Ovary (tissue), 9 donors: ENCODE results near the gene OVOL1. TPM values are rescaled to one million over a fixed set of nuclear protein-coding genes. Genes with fewer than 3 reads are reported as not detected.
"Not testable (repeated sequence)": the region's sequence is repeated elsewhere in the genome, so short reads cannot be mapped to it uniquely, and the experiment has no call there.

Experiments
- DNase-seq, 5 donors: peaks; one replicate each; pipeline ENCODE4 v3.0.0-alpha.2; 2019 to 2020
- H3K27ac ChIP-seq, 2 donors: fragments of 200-600 bp; one replicate each; pipeline versions ENCODE4 v1.5.1 to v1.8.0; 2019 to 2022
- H3K27me3 ChIP-seq: fragments of 200-600 bp; one replicate; pipeline ENCODE4 v1.8.0; 2022
- H3K36me3 ChIP-seq: fragments of 200-600 bp; sonication (generic); one replicate; pipeline ENCODE4 v1.5.1; 2019
- H3K4me1 ChIP-seq: one replicate; pipeline ENCODE4 v1.8.1; 2013; ENCODE audit warnings: mild to moderate bottlenecking, moderate library complexity; ENCODE audit not compliant: insufficient read depth
- H3K4me3 ChIP-seq: fragments of 200-600 bp; sonication (generic); one replicate; pipeline ENCODE4 v1.5.1; 2017
- H3K9me3 ChIP-seq, 2 donors: fragments of 200-600 bp in 1 of 2; sonication (generic) in 1 of 2; one replicate each; pipeline versions ENCODE4 v1.5.1 to v1.8.1; 2013 to 2019; ENCODE audit warnings: mild to moderate bottlenecking in 1 of 2, moderate library complexity in 1 of 2
- EP300 ChIP-seq: sonication (generic); formaldehyde crosslinking; IDR thresholded peaks from one replicate; pipeline ENCODE4 v1.6.1; 2017; ENCODE audit warnings: antibody characterized with exemption
- POLR2A ChIP-seq: fragments of 450-650 bp; IDR thresholded peaks from one replicate; pipeline ENCODE4 v1.6.1; 2017; ENCODE audit warnings: antibody characterized with exemption, mild to moderate bottlenecking, moderate library complexity
- WGBS, 3 donors: extraction: QIAGEN DNeasy Blood & Tissue Kit in 1 of 3; methylation state at CpG; one replicate each; pipeline versions ENCODE4 v1.1.5 to v1.1.7; 2013 to 2017; 5-methylcytosine and 5-hydroxymethylcytosine counted together
- intact Hi-C, 4 donors: fragments of 100-400 bp; cut with DNase I; formaldehyde crosslinking; loops; one replicate each; pipeline versions ENCODE4 v1.11.0 to v1.15.1; 2022 to 2023
- polyA plus RNA-seq, 2 donors: library from polyadenylated mRNA; stranded (reverse); fragments of 200-250 nt in 1 of 2; fragments of 350-450 nt in 1 of 2; fragmentation: Illumina TruSeq in 1 of 2; extraction: RNeasy Lipid Tissue Mini Kit (QIAGEN cat#74804) in 1 of 2; gene quantifications; one replicate each; pipeline ENCODE4 v1.2.3, GENCODE V29; 2013 to 2014
- total RNA-seq, 7 donors: library from RNA; depleted of rRNA in 2 of 7; stranded (reverse); fragments of >200 nt in 2 of 7; fragmentation: NEBNext Ultra II Directional in 3 of 7; extraction: Animal tissue kit (Norgen Biotek cat#: 25700) in 3 of 7; gene quantifications; one replicate each; pipeline versions ENCODE4 v1.1.0 to v1.2.4, GENCODE V29; 2016 to 2023
- TF ChIP-seq, protein P1 (sequence below), 3 donors: fragments of 450-650 bp in 2 of 3; fragments of 200-600 bp in 1 of 3; IDR thresholded peaks; one replicate each; pipeline versions ENCODE4 v1.5.1 to v1.8.0; 2016 to 2022; ENCODE audit warnings: antibody characterized with exemption in 3 of 3, mild to moderate bottlenecking in 1 of 3
- donor health status: DM: no; HTN: no; CAD: no; lungs with moderate emphysema.
- donor health status: DM: no; HTN: no; CAD: no.
- donor health status: Bipolar disorder and iron deficiency.
- donor health status: DM: yes; HTN: yes; CAD: no.
- donor health status: DM: no; HTN: no; CAD: no.
- donor health status: DM: yes; HTN: yes; CAD: no.

OVOL1 gene
- total and polyA plus RNA-seq, 9 donors = 0.24 to 3.6 (median 0.31) TPM; not detected in 6

DNA sequence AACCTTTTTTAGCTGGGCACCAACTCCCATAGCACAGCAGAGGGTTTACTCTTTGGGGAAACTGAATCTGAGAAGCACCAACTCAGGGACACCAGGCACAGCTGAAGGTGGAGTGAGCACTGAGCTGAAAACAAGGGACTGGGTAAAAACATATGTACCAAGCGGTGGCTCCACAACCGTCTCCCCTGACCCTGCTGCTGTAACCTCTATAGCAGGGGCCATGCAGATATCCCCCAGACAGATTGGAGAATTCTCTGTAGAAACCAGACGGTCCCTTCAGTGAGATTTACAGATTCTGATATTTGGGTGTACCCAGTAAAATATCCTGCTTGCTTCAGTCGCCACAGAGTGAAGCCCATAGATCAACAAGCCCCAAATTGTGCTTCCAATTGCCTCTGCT, 42.6 kb downstream of the OVOL1 start:
- Histone ChIP-seq H3K4me3 (no peak overlapping the region), H3K4me1 (peaks cover 2% of the 10 kb centered on the region), H3K27ac (no peak overlapping the region), H3K27me3 (no peaks in the 10 kb centered on the region), H3K36me3 (no peaks in the 10 kb centered on the region), H3K9me3 (no peaks in the 10 kb centered on the region)
- TF ChIP-seq, protein P1, sequence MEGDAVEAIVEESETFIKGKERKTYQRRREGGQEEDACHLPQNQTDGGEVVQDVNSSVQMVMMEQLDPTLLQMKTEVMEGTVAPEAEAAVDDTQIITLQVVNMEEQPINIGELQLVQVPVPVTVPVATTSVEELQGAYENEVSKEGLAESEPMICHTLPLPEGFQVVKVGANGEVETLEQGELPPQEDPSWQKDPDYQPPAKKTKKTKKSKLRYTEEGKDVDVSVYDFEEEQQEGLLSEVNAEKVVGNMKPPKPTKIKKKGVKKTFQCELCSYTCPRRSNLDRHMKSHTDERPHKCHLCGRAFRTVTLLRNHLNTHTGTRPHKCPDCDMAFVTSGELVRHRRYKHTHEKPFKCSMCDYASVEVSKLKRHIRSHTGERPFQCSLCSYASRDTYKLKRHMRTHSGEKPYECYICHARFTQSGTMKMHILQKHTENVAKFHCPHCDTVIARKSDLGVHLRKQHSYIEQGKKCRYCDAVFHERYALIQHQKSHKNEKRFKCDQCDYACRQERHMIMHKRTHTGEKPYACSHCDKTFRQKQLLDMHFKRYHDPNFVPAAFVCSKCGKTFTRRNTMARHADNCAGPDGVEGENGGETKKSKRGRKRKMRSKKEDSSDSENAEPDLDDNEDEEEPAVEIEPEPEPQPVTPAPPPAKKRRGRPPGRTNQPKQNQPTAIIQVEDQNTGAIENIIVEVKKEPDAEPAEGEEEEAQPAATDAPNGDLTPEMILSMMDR (IDR thresholded peaks at IDR 0.05) = no peak
- TF ChIP-seq POLR2A (no peak), EP300 (no peak)
- 57 to 60% (median 59%) methylated on average over 4 of the region's 4 CpGs for WGBS, 3 donors
- no peak for DNase-seq
- intact Hi-C loops = no loop called here

DNA sequence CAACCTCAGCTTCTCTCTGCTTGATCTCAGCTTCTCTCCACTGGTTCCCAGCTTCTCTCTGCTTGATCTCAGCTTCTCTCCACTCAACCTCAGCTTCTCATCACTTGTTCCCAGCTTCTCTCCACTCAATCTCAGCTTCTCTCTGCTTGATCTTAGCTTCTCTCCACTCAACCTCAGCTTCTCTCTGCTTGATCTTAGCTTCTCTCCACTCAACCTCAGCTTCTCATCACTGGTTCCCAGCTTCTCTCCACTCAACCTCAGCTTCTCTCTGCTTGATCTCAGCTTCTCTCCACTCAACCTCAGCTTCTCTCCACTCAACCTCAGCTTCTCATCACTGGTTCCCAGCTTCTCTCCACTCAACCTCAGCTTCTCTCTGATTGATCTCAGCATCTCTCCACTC, 45.4 kb downstream of the OVOL1 start:
- DNase-seq, H3K4me1 ChIP-seq, H3K36me3 ChIP-seq, H3K27ac ChIP-seq, intact Hi-C loops, H3K9me3 ChIP-seq, H3K4me3 ChIP-seq, H3K27me3 ChIP-seq: not testable (repeated sequence)

DNA sequence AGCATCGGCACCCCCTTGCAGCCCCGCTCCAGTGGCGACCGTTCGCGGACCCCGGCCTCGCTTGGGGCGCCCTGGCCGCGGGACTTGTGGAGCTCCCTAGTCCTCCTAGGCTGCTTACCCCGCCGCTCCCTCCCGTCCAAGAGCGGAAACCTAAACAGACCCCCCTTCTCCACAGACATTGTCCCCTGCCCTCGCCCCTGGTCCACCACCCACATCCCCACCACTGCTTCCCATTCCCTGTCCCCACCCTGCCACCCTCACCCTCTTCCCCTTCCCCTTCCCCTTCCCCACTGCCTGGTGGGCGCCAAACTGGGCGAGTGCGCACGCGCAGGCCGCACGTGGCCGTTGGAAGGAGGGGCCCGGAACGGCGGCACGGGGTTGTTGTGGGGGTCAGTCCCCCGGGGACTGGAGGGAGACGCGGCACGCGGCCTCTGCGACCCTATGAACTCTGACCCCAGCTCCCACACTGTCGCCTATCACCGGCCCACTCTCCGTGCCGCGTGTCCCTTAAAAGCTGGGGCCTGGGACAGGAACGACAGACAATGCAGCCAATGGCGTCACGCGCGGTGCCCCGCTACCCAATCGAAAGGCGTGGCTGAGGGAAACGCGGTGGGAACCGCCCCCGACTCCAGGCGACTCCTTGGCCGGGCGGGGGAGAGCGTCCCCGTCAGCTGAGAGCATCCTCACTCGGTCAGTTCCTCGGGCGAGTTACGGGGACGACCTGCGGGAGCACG, 46.6 kb downstream of the OVOL1 start, which contains the start of gene SNX32:
Gene SNX32 (plus strand): TSS at position 667 of the 734 bp plus-strand sequence. CDS start 103 bp downstream, outside the sequence.
- intact Hi-C loops = no loop called here
- TF ChIP-seq, protein P1 (IDR thresholded peaks at IDR 0.05) = no peak
- no peak for TF ChIP-seq EP300
- no peak for TF ChIP-seq POLR2A
- peaks cover 3% of the 10 kb centered on the region for H3K4me1 ChIP-seq
- no peaks in the 10 kb centered on the region for H3K36me3 ChIP-seq
- DNase-seq = peak; percentile 94 to 97 (median 96)
- 0% methylated on average over 63 of the region's 63 CpGs for WGBS, 3 donors
- H3K27me3 ChIP-seq = no peaks in the 10 kb centered on the region
- H3K9me3 ChIP-seq = no peaks in the 10 kb centered on the region
- no peak within 1 kb of the TSS for H3K27ac ChIP-seq
- H3K4me3 ChIP-seq = peak within 1 kb of the TSS; percentile 40

DNA sequence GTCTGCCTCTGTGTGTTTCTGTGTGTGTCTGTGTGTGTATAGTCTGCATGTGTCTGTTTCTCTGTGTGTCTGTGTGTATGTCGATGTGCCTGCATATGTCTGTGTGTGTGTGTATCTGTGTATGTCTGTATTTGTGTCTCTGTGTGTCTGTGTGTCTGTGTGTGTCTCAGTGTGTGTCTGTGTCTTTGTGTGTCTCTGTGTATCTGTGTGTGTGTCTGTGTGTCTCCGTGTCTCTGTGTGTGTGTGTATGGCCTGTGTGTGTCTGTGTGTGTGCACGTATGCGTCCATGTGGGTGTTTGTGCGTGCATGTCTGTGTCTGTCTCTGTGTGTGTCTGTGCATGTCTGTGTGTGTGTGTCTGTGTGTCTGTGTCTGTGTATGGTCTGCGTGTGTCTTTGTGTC, 47.3 kb downstream of the OVOL1 start:
- no peak for DNase-seq
- H3K36me3 ChIP-seq = no peaks in the 10 kb centered on the region
- H3K4me3 ChIP-seq = peak overlapping the region; percentile 40
- intact Hi-C loops = no loop called here
- peaks cover 3% of the 10 kb centered on the region for H3K4me1 ChIP-seq
- WGBS, 3 donors = 7 to 33% (median 8%) methylated on average over 6 of the region's 6 CpGs
- H3K27me3 ChIP-seq = no peaks in the 10 kb centered on the region
- H3K9me3 ChIP-seq = no peaks in the 10 kb centered on the region
- no peak for TF ChIP-seq EP300
- TF ChIP-seq POLR2A = no peak
- TF ChIP-seq, protein P1 (IDR thresholded peaks at IDR 0.05) = no peak
- H3K27ac ChIP-seq = no peak overlapping the region

DNA sequence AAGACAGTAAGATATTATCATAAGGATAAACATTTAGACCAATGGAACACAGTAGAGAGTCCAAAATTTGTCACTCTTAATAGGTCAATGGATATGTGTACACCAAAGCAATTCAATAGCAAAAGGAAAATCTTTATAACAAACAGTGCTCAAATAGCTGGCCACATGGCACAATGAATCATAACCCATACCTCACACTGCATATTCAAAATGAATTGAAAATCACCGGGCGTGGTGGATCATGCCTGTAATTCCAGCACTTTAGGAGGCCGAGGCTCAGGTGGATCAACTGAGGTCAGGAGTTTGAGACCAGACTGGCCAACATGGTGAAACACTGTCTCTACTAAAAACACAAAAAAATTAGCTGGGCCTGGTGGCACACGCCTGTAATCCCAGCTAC, 55.3 kb downstream of the OVOL1 start:
- 95 to 99% (median 95%) methylated on average over 4 of the region's 4 CpGs for WGBS, 3 donors

More for the DNA sequence above, 55.3 kb downstream of the OVOL1 start:
- Histone ChIP-seq H3K27ac (no peak overlapping the region), H3K36me3 (no peaks in the 10 kb centered on the region), H3K4me1 (no peaks in the 10 kb centered on the region), H3K9me3 (no peaks in the 10 kb centered on the region), H3K27me3 (no peaks in the 10 kb centered on the region), H3K4me3 (no peak overlapping the region)
- DNase-seq = no peak
- TF ChIP-seq, protein P1 (IDR thresholded peaks at IDR 0.05) = no peak
- TF ChIP-seq POLR2A (no peak), EP300 (no peak)
- intact Hi-C loops = no loop called here
